ENCODE data around the gene FAIM. TPM values are rescaled to one million over a fixed set of nuclear protein-coding genes. Genes with fewer than 3 reads are reported as not detected.

FAIM gene, protein sequence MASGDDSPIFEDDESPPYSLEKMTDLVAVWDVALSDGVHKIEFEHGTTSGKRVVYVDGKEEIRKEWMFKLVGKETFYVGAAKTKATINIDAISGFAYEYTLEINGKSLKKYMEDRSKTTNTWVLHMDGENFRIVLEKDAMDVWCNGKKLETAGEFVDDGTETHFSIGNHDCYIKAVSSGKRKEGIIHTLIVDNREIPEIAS
- 22.8 TPM for total RNA-seq

DNA sequence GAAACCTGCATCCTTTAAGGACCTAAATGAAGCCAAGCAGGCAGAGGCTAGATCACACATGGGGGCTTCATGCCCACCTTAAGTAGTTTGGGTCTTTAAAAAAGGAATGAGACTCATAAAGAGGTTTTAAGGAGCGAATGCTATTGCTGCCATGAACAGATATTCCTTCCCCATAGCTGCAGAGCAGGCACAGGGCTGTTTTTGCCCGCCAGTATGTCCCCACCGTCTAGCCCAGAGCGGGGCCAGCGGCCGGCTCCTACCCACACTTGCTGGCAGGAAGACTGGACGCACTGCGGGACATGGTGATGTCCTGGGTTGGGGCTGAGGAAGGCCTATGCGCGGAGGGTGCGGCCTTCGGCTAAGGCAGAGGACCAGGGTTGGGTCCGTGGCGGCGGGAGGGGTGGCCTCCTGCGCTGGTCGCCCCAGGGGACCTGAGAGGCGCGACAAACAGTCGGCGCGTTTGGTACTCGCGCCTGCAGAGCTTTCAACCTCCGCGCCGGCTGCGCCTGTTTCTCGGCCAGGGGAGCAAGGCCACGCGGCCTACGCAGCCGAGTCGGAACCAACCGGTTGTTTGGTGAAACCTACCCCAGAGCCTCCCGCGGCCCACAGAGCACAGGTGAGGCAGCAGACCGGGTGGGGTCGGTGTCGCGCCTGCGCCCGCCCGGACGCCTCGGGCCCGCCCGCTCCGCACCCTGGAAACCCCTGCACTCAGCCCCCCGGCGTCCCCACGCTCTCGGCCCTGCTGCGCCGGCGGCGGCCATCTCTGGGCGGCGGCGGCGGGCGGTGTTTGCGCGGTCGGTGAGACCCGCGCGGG, at the start of gene FAIM:
TSS of gene FAIM (plus strand) at position 450 of the 814 bp plus-strand sequence. CDS start 10,956 bp downstream, outside the sequence.

DNA sequence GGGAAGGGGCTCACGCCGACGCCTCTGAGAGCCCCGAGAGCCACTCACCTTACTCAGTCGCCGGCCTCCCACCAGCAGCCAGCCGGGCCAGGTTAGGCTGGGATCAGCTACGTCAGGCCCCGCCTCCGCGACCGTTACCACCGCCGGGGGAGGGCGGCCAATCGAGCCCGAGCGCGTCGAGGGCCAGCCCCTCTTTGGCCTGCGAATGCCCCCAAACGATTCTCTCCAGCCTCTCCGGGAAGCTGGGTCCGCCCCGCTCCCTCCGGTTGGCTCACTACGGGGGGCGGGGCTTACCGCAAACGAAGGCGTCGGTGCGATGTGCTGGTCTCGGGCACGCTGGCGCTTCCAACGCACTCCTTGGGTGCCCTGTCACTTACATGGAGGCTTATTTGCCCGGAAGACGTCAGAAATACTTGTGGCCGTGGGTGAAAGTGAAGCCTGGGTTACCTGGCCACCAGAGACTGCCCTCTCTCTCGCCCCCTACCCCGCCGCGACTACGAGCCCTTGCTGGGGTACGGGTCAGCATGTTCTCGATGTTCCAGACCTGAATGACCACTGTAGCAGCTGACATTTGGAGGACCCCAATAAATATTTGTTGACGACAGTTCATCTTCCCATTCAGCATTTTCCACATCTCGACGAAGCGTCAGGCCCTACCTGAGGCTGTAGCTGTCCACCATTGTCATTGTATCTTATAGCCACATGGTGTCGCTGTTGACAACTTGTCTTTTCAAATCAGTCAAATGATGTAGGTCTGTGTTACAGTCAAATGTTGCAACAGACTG, 14.2 kb upstream of the FAIM start, which contains the start of gene CEP70:
TSS of gene CEP70 (minus strand) at position 111 of the 785 bp plus-strand sequence. CDS start 21,333 bp downstream, outside the sequence.

Other genes starting within 250 kb of the FAIM start
- 0.94 TPM for gene ESYT3, start 174.2 kb upstream of the FAIM start, total RNA-seq
- 69.5 TPM for gene CEP70, start 14.5 kb upstream of the FAIM start, total RNA-seq
- 36.3 TPM for gene PIK3CB, start 226.2 kb downstream of the FAIM start, total RNA-seq

All from parietal lobe (tissue), 1 donor.